ENCODE data around the gene MAFF. TPM values are rescaled to one million over a fixed set of nuclear protein-coding genes. Genes with fewer than 3 reads are reported as not detected.
"Not testable (repeated sequence)": the region's sequence is repeated elsewhere in the genome, so short reads cannot be mapped to it uniquely, and the experiment has no call there.

The MAFF gene
- total RNA-seq, 1 experiment from 2014 or later: 29.3 TPM

- DNase-seq (ENCODE audit: low read depth): not testable (repeated sequence)
Observed at GRCh38 chr22:38177571-38177925, 24.2 kb upstream of the MAFF start.

DNA sequence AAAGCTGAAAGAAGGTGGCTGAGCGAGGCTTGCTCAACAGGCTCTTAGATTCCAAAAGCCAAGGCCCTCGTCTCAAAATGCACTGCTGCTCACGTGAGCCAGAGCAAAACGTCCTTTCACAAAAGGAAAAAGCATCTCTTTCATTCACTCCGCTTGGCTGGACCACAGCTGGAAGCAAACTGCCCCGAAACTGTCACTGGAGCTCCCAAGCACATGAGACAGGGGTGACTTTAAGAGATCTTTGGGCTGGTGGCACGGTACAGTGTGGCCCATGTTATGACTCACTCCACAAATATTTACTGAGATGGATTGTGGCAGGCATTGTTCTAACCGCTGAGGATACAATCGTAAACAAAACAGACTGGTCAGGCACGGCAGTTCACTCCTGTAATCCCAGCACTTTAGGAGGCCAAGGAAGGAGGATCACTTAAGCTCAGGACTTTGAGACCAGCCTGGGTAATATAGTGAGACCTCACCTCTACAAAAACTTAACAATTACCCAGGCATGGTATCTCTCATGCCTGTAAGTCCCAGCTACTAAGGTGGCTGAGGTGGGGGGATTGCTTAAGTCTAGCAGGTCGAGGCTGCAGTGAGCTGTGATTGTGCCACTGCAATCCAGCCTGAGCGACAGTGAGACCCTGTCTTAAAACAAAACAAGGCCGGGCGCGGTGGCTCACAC lies 23.7 kb upstream of the MAFF start:
- peak; percentile 97 for DNase-seq (ENCODE audit: low read depth)

- DNase-seq (ENCODE audit: low read depth): not testable (repeated sequence)
Observed at GRCh38 chr22:38178605-38178937, 23.2 kb upstream of the MAFF start.

DNA sequence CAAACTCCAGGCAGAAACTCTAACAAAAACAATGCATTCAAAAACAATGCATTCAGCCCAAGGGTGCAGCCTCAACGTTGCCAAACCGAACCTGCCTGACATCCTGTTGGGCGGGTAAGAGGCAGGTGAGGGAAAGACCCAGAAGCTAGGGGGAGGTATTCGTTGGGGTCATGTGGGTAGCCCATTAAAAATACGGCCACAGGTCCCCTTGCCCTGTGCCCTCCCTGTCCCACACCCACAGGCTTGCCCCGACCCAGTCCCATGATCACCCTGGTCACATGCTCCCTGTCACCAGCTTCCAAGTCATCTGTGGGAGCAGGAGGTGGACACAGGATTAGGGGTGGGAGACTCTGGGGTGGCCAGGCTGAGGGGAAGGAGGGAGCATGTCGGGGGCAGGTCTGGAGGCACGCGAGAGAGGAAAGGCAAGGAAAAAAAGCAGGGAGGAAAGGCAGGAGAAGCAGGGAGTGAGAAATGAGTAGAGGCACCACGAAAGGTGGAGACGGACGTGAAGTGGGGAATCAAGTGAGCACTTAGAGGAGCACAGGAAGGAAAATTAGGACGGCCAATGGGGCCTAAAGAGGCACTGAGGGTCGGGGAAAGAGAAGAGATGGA lies 20.8 kb upstream of the MAFF start:
- DNase-seq (ENCODE audit: low read depth): no peak

DNA sequence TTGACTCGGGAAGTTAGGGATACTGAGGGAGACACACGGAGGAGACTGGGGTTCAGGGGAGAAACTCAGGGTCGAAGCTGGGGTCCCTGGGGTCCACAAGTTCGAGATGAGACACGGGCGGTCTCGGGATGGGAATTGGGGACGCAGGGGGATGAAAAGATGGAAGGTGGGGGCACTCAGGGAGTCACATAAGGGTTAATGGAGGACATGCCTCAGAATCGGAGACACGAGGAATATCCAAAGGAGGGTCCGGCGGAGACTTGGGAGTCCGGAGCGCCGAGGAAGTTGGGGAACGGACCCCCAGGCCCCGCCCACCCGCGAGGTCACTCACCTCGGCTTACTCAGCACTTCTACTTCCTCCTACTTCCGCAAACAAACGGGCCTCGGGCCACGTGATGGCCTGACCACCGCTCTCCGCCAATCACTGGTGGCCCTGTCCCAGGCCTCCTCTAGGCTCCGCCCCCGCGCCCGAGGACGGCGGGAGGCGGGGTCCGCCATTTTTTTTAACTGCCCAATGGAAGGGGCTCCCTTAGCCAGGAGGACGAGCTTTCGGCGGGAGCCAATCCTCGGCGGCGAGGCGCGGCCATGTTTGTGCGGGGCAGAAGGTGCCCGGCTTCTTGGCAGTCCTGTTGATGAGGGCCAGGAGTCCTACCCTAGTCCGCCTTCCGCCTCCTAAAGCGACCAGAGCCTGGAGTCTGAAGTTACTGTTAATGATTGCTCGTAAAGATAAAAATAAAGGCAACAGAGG lies 20.2 kb upstream of the MAFF start, which contains the start of gene PLA2G6:
PLA2G6 (minus strand) TSS at position 378 of the 748 bp plus-strand sequence. CDS start 12,404 bp downstream, outside the sequence.
- peak; percentile 98 for DNase-seq (ENCODE audit: low read depth)

DNA sequence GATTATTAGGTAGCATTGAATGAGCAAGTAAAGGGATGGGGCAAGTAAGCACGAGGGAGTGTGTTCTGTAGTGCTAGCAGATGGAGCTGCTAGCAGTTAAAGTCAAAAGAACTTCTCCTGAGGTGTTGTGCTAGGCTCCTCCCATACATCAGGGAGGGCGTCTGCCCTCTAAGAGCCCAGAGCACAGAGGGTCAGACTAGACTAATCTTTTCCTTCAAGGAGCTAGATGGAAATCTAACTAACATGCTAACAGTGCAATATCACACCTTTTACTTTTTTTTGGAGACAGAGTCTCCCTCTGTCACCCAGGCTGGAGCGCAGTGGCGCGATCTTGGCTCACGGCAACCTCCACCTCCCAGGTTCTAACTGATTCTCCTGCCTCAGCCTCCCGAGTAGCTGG lies 17.0 kb upstream of the MAFF start:
- DNase-seq (ENCODE audit: low read depth): no peak

GRCh38 chr22:38186429-38186828 lies 15.4 kb upstream of the MAFF start:
- DNase-seq (ENCODE audit: low read depth): no peak

DNA sequence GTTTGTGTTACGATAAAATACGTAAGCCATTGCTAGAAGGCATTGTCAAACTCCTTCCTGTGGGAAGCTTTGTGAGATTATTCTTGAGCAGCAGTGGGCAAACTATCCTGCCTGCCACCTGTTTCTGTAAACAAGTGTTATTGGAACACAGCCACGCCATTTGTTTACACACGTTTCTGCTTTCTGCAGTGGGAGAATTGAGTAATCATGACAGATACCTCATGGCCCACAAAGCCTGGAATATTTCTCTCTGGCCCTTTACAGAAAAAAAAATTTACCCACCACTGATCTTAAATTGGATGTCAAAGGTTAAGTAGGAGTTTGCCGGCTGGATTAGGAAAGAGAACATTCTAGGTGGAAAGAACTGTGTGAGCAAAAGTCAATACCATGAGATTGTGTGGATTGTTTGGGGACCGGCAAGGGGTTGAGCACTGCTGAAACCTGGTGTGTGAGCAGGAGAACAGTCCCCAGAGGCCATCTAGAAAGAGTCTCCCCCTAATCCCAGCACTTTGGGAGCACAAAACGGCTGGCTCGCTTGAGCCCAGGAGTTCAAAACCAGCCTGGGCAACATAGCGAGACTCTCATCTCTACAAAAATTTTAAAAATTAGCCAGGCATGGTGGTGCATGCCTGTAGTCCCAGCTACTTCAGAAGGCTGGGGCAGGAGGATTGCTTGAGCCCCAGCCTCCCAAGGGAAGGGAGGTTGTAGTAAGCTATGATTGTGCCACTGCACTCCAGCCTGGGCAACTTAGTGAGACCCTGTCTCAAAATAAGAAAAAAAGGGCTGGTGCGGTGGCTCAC lies 14.2 kb upstream of the MAFF start:
- DNase-seq (ENCODE audit: low read depth): peak; percentile 72

GRCh38 chr22:38189104-38189503 lies 12.7 kb upstream of the MAFF start:
- no peak for DNase-seq (ENCODE audit: low read depth)

GRCh38 chr22:38190581-38190980 lies 11.2 kb upstream of the MAFF start:
- no peak for DNase-seq (ENCODE audit: low read depth)

DNA sequence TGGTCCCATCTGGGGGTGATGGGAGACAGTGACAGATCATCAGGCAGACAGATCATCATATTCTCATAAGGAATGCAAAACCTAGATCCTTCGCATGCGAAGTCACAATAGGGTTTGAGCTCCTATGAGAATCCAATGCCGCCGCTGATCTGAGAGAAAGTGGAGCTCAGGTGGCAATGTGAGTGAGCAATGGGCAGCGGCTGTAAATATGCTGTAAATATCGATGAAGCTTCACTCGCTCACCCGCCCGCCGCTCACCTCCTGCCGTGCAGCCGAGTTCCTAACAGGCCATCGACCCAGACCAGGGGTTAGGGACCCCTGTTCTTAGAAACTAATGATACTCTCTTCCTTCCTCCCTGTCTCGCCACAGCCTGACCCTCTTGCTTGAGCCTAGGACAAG lies 10.7 kb upstream of the MAFF start:
- DNase-seq (ENCODE audit: low read depth): no peak

GRCh38 chr22:38191731-38192474 lies 9.9 kb upstream of the MAFF start:
- DNase-seq (ENCODE audit: low read depth): no peak

GRCh38 chr22:38192475-38192863 lies 9.3 kb upstream of the MAFF start:
- no peak for DNase-seq (ENCODE audit: low read depth)

DNA sequence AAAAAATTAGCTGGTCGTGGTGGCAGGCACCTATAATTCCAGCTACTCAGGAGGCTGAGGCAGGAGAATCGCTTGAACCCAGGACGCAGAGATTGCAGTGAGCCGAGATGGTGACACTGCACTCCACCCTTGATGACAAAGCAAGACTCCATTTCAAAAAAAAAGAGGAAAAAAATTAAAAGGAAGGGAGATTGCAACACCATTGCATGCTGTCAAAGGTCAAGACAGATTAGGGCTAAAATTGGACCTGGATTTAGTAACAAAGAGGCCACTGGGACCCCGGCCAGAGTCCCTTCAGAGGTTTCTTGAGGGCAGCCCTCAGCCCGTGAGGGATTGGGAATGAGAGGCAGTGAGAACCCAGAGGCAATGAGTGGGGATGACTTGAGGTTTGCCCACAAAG lies 8.2 kb upstream of the MAFF start:
- no peak for DNase-seq (ENCODE audit: low read depth)

DNA sequence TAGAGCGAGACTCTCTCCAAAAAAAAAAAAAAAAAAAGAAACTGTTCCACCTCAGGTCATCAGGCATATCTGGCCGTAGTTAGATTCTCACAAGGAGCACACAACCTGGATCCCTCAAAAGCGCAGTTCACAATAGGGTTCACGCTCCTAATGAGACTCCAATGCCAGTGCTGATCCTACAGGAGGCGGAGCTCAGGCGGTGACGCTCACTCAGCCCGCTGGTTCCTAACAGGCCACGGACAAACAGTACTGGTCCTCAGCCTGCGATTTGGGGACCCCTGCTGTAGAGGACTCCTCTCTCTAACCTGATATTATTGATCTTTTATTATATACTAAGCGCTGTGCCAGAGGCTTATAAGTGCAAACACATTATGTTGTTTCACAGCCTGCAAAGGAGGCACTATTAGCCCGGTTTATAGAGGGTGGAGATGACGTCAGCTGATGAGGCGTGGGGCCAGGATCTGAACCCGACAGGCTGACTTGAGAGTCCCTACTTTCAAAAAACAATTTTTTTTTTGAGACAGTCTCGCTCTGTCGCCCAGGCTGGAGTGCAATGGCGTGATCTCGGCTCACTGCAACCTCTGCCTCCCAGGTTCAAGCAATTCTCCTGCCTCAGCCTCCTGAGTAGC lies 4.9 kb upstream of the MAFF start:
- DNase-seq (ENCODE audit: low read depth): no peak

- no peak for DNase-seq (ENCODE audit: low read depth)
Observed at GRCh38 chr22:38199826-38200559, 1.8 kb upstream of the MAFF start.

GRCh38 chr22:38201371-38201710 lies 453 bp upstream of the MAFF start:
- DNase-seq (ENCODE audit: low read depth): no peak

DNA sequence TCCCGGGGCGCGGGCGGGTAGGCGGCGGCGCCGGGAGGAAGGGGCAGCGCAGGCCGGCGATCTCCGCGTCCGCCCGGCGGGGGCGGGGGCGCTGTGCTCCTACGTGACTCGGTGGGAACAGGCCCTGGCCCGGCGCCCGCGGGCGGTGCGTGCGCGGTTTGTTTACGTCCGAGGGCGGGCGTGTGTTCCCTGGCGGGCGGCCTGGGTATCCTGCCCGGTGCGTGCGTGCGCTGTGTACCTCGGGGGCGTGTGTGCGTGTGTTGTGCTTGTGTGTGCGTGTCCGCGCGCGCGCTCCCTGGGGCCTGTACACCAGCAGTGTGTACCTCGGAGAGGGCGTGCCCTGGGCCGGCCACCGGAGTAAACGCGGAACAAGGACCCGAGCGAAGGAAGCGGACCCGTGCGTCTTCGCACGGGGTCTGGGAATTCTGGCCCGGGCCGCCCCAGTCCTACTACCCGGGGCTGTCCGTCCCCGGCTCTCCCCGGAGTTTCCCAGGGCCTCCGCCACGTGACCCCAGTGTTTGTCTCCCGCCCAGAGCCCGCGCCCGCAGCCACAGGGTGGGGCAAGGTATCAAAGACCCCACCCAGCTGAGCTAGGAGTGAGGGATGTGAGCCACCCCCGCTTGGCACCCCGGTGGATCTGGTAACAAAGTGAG lies 769 bp downstream of the MAFF start:
- peak; percentile 68 for DNase-seq (ENCODE audit: low read depth)

- no peak for DNase-seq (ENCODE audit: low read depth)
Observed at GRCh38 chr22:38203090-38203810, 1.5 kb downstream of the MAFF start.

Measured in LHCN-M2 (cell line).